Measurements from ENCODE around the gene DRG2.

DRG2 gene

GRCh38 chr17:18076936-18077335 is 10.8 kb upstream of the DRG2 start:
- DNase-seq (ENCODE audit: low spot score) = no peak

GRCh38 chr17:18079543-18079942 is 8.2 kb upstream of the DRG2 start:
- DNase-seq (ENCODE audit: low spot score) = no peak

GRCh38 chr17:18084256-18084655 is 3.5 kb upstream of the DRG2 start:
- no peak for DNase-seq (ENCODE audit: low spot score)

GRCh38 chr17:18089613-18090012 is 1.9 kb downstream of the DRG2 start:
- DNase-seq (ENCODE audit: low spot score) = no peak

- DNase-seq (ENCODE audit: low spot score) = no peak
Observed at GRCh38 chr17:18093616-18094408, 6.1 kb downstream of the DRG2 start.

- no peak for DNase-seq (ENCODE audit: low spot score)
Observed at GRCh38 chr17:18094409-18094807, 6.7 kb downstream of the DRG2 start.

GRCh38 chr17:18099516-18099915 is 11.8 kb downstream of the DRG2 start:
- no peak for DNase-seq (ENCODE audit: low spot score)

GRCh38 chr17:18100616-18101015 is 12.9 kb downstream of the DRG2 start:
- DNase-seq (ENCODE audit: low spot score) = no peak

GRCh38 chr17:18101828-18102227 is 14.1 kb downstream of the DRG2 start:
- DNase-seq (ENCODE audit: low spot score) = no peak

GRCh38 chr17:18102640-18103039 is 14.9 kb downstream of the DRG2 start:
- DNase-seq (ENCODE audit: low spot score) = no peak

- DNase-seq (ENCODE audit: low spot score) = no peak
Observed at GRCh38 chr17:18105027-18105426, 17.3 kb downstream of the DRG2 start.

- no peak for DNase-seq (ENCODE audit: low spot score)
Observed at GRCh38 chr17:18105595-18105994, 17.8 kb downstream of the DRG2 start.

GRCh38 chr17:18106211-18106610 is 18.5 kb downstream of the DRG2 start:
- no peak for DNase-seq (ENCODE audit: low spot score)

GRCh38 chr17:18107061-18107790 is 19.5 kb downstream of the DRG2 start:
- DNase-seq (ENCODE audit: low spot score) = no peak

- no peak for DNase-seq (ENCODE audit: low spot score)
Observed at GRCh38 chr17:18107971-18108370, 20.2 kb downstream of the DRG2 start.

- DNase-seq (ENCODE audit: low spot score) = no peak
Observed at GRCh38 chr17:18108401-18109312, 20.9 kb downstream of the DRG2 start, which contains the start of gene MYO15A. MYO15A (plus strand) TSS chr17:18108756; CDS start chr17:18118801, 10,045 bp downstream.

- DNase-seq (ENCODE audit: low spot score) = no peak
Observed at GRCh38 chr17:18109935-18110485, 22.3 kb downstream of the DRG2 start.

GRCh38 chr17:18110636-18111145 is 22.9 kb downstream of the DRG2 start:
- DNase-seq (ENCODE audit: low spot score) = no peak

GRCh38 chr17:18111330-18111971 is 23.7 kb downstream of the DRG2 start:
- no peak for DNase-seq (ENCODE audit: low spot score)

GRCh38 chr17:18115517-18115916 is 27.8 kb downstream of the DRG2 start:
- no peak for DNase-seq (ENCODE audit: low spot score)

- DNase-seq (ENCODE audit: low spot score) = no peak
Observed at GRCh38 chr17:18116078-18116477, 28.3 kb downstream of the DRG2 start.
